ENCODE measurements around the gene LPP.

DNA sequence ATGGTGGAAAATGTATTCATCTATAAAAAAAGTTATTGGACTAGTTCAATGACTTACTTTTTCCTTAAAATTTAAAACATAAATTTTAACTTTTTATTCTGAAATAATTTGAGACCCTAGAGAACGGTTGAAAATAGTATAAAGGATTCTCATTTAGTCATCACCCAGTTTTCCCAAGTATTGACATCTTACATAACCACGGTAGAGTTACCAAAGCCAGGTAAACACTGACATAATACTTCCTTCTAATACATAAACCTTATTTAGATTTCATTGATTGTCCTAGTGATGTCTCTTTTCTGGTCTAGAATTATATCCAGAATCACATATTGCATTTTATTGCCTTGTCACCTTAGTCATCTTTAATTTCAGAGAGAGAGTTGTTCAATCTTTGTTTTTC lies 319.1 kb downstream of the LPP start:
- TF ChIP-seq EZH2 (optimal IDR thresholded peaks at IDR 0.05; ENCODE audit: low read depth, low read length) (no peak), EZH2phosphoT487 (IDR thresholded peaks at IDR 0.05; ENCODE audit: low read length) (no peak)

All from MM.1S (cell line).